WTC11 (cell line): Measurements from ENCODE around the gene CYGB.

Source experiments
- GABPB1 ChIP-seq: sonication (generic); formaldehyde crosslinking; IDR thresholded peaks from 2 replicates; pipeline ENCODE4 v1.8.1; 2023; ENCODE audit warnings: mild to moderate bottlenecking, missing genetic modification reagents
- NFE2L1 ChIP-seq: sonication (generic); formaldehyde crosslinking; IDR thresholded peaks from 2 replicates; pipeline ENCODE4 v1.8.1; 2023; ENCODE audit warnings: missing genetic modification reagents
- NFYB ChIP-seq: sonication (generic); formaldehyde crosslinking; conservative IDR thresholded peaks from 2 replicates; pipeline ENCODE4 v1.8.0; 2022; ENCODE audit warnings: low read depth, missing genetic modification reagents
- ZBTB21 ChIP-seq: sonication (generic); formaldehyde crosslinking; IDR thresholded peaks from 2 replicates; pipeline ENCODE4 v1.8.1; 2023; ENCODE audit warnings: mild to moderate bottlenecking, missing genetic modification reagents, borderline replicate concordance
- TF ChIP-seq, protein P1 (sequence below): sonication (generic); formaldehyde crosslinking; IDR thresholded peaks from 2 replicates; pipeline ENCODE4 v1.8.1; 2023; ENCODE audit warnings: mild to moderate bottlenecking, missing genetic modification reagents, moderate library complexity
- TF ChIP-seq, protein P2 (sequence below): fragments of 200-600 bp; IDR thresholded peaks from 2 replicates; pipeline ENCODE4 v1.8.0; 2022; ENCODE audit warnings: antibody characterized with exemption
- TF ChIP-seq, protein P3 (sequence below): fragments of 250-450 bp; sonication (Bioruptor Pico); IDR thresholded peaks from 2 replicates; pipeline ENCODE4 v2.1.2; 2022; ENCODE audit warnings: mild to moderate bottlenecking, moderate library complexity
- TF ChIP-seq, protein P4 (sequence below): sonication (generic); formaldehyde crosslinking; conservative IDR thresholded peaks from 2 replicates; pipeline ENCODE4 v1.8.1; 2022; ENCODE audit warnings: mild to moderate bottlenecking, missing genetic modification reagents

DNA sequence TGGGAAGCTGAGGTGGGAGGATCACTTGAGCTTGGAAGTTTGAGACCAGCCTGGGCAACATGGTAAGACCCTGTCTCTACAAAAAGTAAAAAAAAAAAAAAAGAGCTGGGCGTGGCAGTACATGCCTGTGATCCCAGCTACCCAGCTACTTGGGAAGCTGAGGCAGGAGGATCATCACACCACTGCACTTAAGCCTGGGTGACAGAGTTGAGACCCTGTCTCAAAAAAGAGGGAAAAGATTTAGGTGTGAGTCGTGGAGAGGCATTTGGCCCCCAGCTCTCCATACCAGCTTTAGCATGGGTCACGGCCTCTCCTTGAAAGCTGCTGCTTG, 29.1 kb upstream of the CYGB start:
- TF ChIP-seq, protein P1, sequence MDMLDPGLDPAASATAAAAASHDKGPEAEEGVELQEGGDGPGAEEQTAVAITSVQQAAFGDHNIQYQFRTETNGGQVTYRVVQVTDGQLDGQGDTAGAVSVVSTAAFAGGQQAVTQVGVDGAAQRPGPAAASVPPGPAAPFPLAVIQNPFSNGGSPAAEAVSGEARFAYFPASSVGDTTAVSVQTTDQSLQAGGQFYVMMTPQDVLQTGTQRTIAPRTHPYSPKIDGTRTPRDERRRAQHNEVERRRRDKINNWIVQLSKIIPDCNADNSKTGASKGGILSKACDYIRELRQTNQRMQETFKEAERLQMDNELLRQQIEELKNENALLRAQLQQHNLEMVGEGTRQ (CRISPR knock-in tag): no peak
- TF ChIP-seq, protein P2, sequence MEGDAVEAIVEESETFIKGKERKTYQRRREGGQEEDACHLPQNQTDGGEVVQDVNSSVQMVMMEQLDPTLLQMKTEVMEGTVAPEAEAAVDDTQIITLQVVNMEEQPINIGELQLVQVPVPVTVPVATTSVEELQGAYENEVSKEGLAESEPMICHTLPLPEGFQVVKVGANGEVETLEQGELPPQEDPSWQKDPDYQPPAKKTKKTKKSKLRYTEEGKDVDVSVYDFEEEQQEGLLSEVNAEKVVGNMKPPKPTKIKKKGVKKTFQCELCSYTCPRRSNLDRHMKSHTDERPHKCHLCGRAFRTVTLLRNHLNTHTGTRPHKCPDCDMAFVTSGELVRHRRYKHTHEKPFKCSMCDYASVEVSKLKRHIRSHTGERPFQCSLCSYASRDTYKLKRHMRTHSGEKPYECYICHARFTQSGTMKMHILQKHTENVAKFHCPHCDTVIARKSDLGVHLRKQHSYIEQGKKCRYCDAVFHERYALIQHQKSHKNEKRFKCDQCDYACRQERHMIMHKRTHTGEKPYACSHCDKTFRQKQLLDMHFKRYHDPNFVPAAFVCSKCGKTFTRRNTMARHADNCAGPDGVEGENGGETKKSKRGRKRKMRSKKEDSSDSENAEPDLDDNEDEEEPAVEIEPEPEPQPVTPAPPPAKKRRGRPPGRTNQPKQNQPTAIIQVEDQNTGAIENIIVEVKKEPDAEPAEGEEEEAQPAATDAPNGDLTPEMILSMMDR: no peak
- TF ChIP-seq, protein P3, sequence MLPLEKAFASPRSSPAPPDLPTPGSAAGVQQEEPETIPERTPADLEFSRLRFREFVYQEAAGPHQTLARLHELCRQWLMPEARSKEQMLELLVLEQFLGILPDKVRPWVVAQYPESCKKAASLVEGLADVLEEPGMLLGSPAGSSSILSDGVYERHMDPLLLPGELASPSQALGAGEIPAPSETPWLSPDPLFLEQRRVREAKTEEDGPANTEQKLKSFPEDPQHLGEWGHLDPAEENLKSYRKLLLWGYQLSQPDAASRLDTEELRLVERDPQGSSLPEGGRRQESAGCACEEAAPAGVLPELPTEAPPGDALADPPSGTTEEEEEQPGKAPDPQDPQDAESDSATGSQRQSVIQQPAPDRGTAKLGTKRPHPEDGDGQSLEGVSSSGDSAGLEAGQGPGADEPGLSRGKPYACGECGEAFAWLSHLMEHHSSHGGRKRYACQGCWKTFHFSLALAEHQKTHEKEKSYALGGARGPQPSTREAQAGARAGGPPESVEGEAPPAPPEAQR (CRISPR knock-in tag): no peak
- TF ChIP-seq NFYB (CRISPR knock-in tag) (no peak), GABPB1 (CRISPR knock-in tag) (no peak), ZBTB21 (CRISPR knock-in tag) (no peak), NFE2L1 (CRISPR knock-in tag) (no peak)
- TF ChIP-seq, protein P4, sequence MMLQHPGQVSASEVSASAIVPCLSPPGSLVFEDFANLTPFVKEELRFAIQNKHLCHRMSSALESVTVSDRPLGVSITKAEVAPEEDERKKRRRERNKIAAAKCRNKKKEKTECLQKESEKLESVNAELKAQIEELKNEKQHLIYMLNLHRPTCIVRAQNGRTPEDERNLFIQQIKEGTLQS (CRISPR knock-in tag): no peak
